ENCODE results near the gene PITPNM2.

DNA sequence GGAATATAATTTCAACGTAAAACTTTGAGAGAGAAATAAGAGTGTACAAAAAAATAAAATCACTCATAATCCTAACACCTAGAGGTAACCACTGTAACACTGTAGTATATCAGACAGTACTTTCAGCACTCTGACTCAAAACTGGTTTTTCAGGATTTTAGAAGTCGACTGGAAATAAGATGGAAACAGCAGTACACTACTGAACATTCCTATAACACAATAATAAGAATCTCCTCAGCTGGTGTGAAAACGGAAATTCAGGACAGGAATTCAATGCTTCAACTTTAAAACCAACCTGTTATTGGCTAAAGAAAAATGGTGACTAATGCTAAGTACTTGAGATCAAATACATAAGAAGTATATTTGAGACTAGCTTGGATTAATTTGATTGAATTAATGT is 12.3 kb upstream of the PITPNM2 start:
- no peak for TF ChIP-seq ZC3H10 (CRISPR knock-in tag; IDR thresholded peaks at IDR 0.05)
- no peak for TF ChIP-seq OSR1 (CRISPR knock-in tag; IDR thresholded peaks at IDR 0.05)
- TF ChIP-seq ISL1 (CRISPR knock-in tag; IDR thresholded peaks at IDR 0.05), result no peak
- TF ChIP-seq, protein P1, sequence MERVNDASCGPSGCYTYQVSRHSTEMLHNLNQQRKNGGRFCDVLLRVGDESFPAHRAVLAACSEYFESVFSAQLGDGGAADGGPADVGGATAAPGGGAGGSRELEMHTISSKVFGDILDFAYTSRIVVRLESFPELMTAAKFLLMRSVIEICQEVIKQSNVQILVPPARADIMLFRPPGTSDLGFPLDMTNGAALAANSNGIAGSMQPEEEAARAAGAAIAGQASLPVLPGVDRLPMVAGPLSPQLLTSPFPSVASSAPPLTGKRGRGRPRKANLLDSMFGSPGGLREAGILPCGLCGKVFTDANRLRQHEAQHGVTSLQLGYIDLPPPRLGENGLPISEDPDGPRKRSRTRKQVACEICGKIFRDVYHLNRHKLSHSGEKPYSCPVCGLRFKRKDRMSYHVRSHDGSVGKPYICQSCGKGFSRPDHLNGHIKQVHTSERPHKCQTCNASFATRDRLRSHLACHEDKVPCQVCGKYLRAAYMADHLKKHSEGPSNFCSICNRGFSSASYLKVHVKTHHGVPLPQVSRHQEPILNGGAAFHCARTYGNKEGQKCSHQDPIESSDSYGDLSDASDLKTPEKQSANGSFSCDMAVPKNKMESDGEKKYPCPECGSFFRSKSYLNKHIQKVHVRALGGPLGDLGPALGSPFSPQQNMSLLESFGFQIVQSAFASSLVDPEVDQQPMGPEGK (CRISPR knock-in tag; IDR thresholded peaks at IDR 0.05; ENCODE audit: borderline replicate concordance), result no peak
- no peak for TF ChIP-seq ZFP3 (CRISPR knock-in tag; IDR thresholded peaks at IDR 0.05)
- TF ChIP-seq, protein P2, sequence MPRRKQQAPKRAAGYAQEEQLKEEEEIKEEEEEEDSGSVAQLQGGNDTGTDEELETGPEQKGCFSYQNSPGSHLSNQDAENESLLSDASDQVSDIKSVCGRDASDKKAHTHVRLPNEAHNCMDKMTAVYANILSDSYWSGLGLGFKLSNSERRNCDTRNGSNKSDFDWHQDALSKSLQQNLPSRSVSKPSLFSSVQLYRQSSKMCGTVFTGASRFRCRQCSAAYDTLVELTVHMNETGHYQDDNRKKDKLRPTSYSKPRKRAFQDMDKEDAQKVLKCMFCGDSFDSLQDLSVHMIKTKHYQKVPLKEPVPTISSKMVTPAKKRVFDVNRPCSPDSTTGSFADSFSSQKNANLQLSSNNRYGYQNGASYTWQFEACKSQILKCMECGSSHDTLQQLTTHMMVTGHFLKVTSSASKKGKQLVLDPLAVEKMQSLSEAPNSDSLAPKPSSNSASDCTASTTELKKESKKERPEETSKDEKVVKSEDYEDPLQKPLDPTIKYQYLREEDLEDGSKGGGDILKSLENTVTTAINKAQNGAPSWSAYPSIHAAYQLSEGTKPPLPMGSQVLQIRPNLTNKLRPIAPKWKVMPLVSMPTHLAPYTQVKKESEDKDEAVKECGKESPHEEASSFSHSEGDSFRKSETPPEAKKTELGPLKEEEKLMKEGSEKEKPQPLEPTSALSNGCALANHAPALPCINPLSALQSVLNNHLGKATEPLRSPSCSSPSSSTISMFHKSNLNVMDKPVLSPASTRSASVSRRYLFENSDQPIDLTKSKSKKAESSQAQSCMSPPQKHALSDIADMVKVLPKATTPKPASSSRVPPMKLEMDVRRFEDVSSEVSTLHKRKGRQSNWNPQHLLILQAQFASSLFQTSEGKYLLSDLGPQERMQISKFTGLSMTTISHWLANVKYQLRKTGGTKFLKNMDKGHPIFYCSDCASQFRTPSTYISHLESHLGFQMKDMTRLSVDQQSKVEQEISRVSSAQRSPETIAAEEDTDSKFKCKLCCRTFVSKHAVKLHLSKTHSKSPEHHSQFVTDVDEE (CRISPR knock-in tag; IDR thresholded peaks at IDR 0.05), result no peak
- no peak for TF ChIP-seq ZNF70 (CRISPR knock-in tag; IDR thresholded peaks at IDR 0.05)
